Mucosa of descending colon (tissue), 3 donors: ENCODE measurements around the gene TCERG1L. TPM values are rescaled to one million over a fixed set of nuclear protein-coding genes. Genes with fewer than 3 reads are reported as not detected.

Experiments used
- ATAC-seq: fragments of 200-7000 bp; cut with Tn5 transposase; one replicate; pipeline ENCODE4 v1.9.1; 2020; ENCODE audit warnings: mild to moderate bottlenecking, moderate library complexity
- DNase-seq, 3 donors: peaks; one replicate each; pipeline ENCODE4 v3.0.0-alpha.2; 2020
- H3K36me3 ChIP-seq: fragments of 200-600 bp; one replicate; pipeline ENCODE4 v1.8.0; 2021; ENCODE audit warnings: low read depth, mild to moderate bottlenecking
- H3K4me1 ChIP-seq: fragments of 200-600 bp; one replicate; pipeline ENCODE4 v1.8.0; 2021; ENCODE audit warnings: low read depth, mild to moderate bottlenecking
- H3K4me3 ChIP-seq: fragments of 200-600 bp; one replicate; pipeline ENCODE4 v1.8.0; 2021; ENCODE audit warnings: mild to moderate bottlenecking
- H3K9me3 ChIP-seq: fragments of 200-600 bp; one replicate; pipeline ENCODE4 v1.8.0; 2021; ENCODE audit warnings: mild to moderate bottlenecking
- intact Hi-C, 2 donors: fragments of 100-400 bp; cut with DNase I in 1 of 2; cut with micrococcal nuclease in 1 of 2; formaldehyde crosslinking; loops; one replicate each; pipeline versions ENCODE4 v1.11.0 to v1.11.1; 2022; cut with DNase I, micrococcal nuclease
- total RNA-seq, 3 donors: library from RNA; stranded (reverse); fragmentation: NEBNext Ultra II Directional in 2 of 3; extraction: Animal tissue kit (Norgen Biotek cat#: 25700) in 2 of 3; gene quantifications; one replicate each; pipeline versions ENCODE4 v1.2.1 to v1.2.4, GENCODE V29; 2021 to 2023
- TF ChIP-seq, protein P1 (sequence below): fragments of 200-600 bp; IDR thresholded peaks from one replicate; pipeline ENCODE4 v1.8.0; 2022; ENCODE audit warnings: antibody characterized with exemption, mild to moderate bottlenecking
- donor health status: DM: no; HTN: no; CAD: no; lungs with moderate emphysema.
- donor health status: DM: no; HTN: no; CAD: no.
- donor health status: DM: no; HTN: yes; CAD: no.

The TCERG1L gene
- total RNA-seq, 3 donors from 2014 or later, result not detected

GRCh38 chr10:131168238-131168875 lies 143.2 kb downstream of the TCERG1L start:
- intact Hi-C loops, result no loop called here
- ATAC-seq, result no peak
- DNase-seq, result no peak

GRCh38 chr10:131167036-131167860 lies 144.3 kb downstream of the TCERG1L start:
- no peaks in the 10 kb centered on the region for H3K36me3 ChIP-seq
- no peak for ATAC-seq
- DNase-seq, result no peak
- intact Hi-C loops, result no loop called here
- TF ChIP-seq, protein P1, sequence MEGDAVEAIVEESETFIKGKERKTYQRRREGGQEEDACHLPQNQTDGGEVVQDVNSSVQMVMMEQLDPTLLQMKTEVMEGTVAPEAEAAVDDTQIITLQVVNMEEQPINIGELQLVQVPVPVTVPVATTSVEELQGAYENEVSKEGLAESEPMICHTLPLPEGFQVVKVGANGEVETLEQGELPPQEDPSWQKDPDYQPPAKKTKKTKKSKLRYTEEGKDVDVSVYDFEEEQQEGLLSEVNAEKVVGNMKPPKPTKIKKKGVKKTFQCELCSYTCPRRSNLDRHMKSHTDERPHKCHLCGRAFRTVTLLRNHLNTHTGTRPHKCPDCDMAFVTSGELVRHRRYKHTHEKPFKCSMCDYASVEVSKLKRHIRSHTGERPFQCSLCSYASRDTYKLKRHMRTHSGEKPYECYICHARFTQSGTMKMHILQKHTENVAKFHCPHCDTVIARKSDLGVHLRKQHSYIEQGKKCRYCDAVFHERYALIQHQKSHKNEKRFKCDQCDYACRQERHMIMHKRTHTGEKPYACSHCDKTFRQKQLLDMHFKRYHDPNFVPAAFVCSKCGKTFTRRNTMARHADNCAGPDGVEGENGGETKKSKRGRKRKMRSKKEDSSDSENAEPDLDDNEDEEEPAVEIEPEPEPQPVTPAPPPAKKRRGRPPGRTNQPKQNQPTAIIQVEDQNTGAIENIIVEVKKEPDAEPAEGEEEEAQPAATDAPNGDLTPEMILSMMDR, result no peak
- H3K4me1 ChIP-seq, result no peaks in the 10 kb centered on the region
- H3K4me3 ChIP-seq, result no peak overlapping the region
- peaks cover under 1% of the 10 kb centered on the region for H3K9me3 ChIP-seq

More at GRCh38 chr10:131168238-131168875, 143.2 kb downstream of the TCERG1L start:
- H3K9me3 ChIP-seq, result peaks cover 3% of the 10 kb centered on the region
- H3K4me1 ChIP-seq, result no peaks in the 10 kb centered on the region
- TF ChIP-seq, protein P1, result no peak
- H3K36me3 ChIP-seq, result no peaks in the 10 kb centered on the region
- H3K4me3 ChIP-seq, result no peak overlapping the region

DNA sequence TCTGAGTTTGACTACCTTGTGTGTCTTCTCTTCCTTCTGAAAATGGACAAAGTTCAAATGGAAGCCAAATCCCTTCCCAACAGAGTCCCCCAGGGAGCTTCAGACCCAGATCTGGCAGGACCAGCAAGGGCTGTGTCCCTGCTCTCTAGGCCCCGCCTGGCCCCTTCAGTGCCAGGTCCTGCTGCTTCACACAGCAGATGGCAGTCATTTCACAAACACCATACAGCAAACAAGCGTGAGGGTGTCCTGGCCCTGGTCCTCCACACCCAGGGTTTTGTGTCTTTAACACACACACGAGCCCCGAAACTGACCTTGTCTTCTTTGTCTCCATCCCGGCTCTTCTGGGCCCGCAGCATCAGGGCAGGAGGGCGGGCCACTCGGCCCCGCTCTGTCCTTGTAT lies 145.0 kb downstream of the TCERG1L start:
- no peaks in the 10 kb centered on the region for H3K36me3 ChIP-seq
- intact Hi-C loops, result no loop called here
- no peaks in the 10 kb centered on the region for H3K9me3 ChIP-seq
- no peaks in the 10 kb centered on the region for H3K4me1 ChIP-seq
- no peak overlapping the region for H3K4me3 ChIP-seq
- DNase-seq, result no peak
- TF ChIP-seq, protein P1, result no peak
- no peak for ATAC-seq

DNA sequence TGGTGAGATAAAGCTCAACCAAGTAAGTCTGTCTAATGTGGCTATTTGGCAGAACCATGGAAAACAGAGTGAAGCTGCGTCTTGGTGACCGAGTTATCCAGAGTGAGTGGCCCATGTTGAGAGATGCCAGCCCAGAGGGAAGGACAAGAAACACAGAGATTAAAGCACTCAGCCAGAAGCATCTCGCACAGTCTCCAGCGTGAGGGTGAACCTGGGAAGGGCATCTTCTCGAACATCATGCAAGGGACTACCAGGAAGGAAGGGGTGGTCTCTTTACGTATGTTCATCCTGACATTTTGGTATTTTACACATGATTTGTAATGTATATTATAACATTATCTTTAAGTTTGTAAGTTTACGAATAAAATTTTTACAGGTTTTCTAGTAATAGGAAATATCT lies 146.4 kb downstream of the TCERG1L start:
- DNase-seq (no peak), ATAC-seq (no peak)
- no peaks in the 10 kb centered on the region for H3K4me1 ChIP-seq
- H3K4me3 ChIP-seq, result no peak overlapping the region
- TF ChIP-seq, protein P1, result no peak
- intact Hi-C loops, result no loop called here
- no peaks in the 10 kb centered on the region for H3K9me3 ChIP-seq
- H3K36me3 ChIP-seq, result no peaks in the 10 kb centered on the region

GRCh38 chr10:131162866-131163843 lies 148.4 kb downstream of the TCERG1L start:
- DNase-seq, result no peak
- H3K4me3 ChIP-seq, result no peak overlapping the region
- no peaks in the 10 kb centered on the region for H3K4me1 ChIP-seq
- ATAC-seq, result no peak
- no peaks in the 10 kb centered on the region for H3K9me3 ChIP-seq
- no peaks in the 10 kb centered on the region for H3K36me3 ChIP-seq
- intact Hi-C loops, result no loop called here
- TF ChIP-seq, protein P1, result no peak
